Astrocyte (in vitro differentiated cells and primary cell): ENCODE data around the gene DUS1L. TPM values are rescaled to one million over a fixed set of nuclear protein-coding genes. Genes with fewer than 3 reads are reported as not detected.

Source experiments
- DNase-seq: peaks from one replicate; pipeline ENCODE4 v3.0.0-alpha.2; 2010; ENCODE audit warnings: low read depth
- FAIRE-seq: peaks from 2 replicates; lab custom pipeline; 2011; peaks lifted over from hg19 to GRCh38; lab: Jason Lieb, UNC
- H2AFZ ChIP-seq: 2 replicates; pipeline ENCODE4 v1.6.0; 2012; ENCODE audit warnings: low read depth, low read length, inconsistent platforms
- H3K27ac ChIP-seq: 2 replicates; pipeline ENCODE4 v1.5.1; 2011; ENCODE audit warnings: low read depth, low read length, inconsistent platforms
- H3K27me3 ChIP-seq: 2 replicates; pipeline ENCODE4 v1.6.0; 2011; ENCODE audit warnings: low read length, inconsistent platforms; ENCODE audit not compliant: insufficient read depth
- H3K36me3 ChIP-seq: 2 replicates; pipeline ENCODE4 v1.5.1; 2011; ENCODE audit warnings: low read length, inconsistent platforms; ENCODE audit not compliant: insufficient read depth
- H3K4me1 ChIP-seq: 2 replicates; pipeline ENCODE4 v1.5.1; 2011; ENCODE audit warnings: low read length, inconsistent platforms; ENCODE audit not compliant: insufficient read depth
- H3K4me2 ChIP-seq: 2 replicates; pipeline ENCODE4 v1.6.0; 2012; ENCODE audit warnings: low read length, inconsistent platforms
- H3K4me3 ChIP-seq: 2 replicates; pipeline ENCODE4 v1.5.1; 2011; ENCODE audit warnings: low read depth, mild to moderate bottlenecking, low read length, inconsistent platforms; ENCODE audit not compliant: insufficient read depth
- H3K79me2 ChIP-seq: 2 replicates; pipeline ENCODE4 v1.6.0; 2012; ENCODE audit warnings: mild to moderate bottlenecking, low read length, inconsistent platforms; ENCODE audit not compliant: insufficient read depth
- H3K9ac ChIP-seq: 2 replicates; pipeline ENCODE4 v1.6.0; 2012; ENCODE audit warnings: mild to moderate bottlenecking, low read length, inconsistent platforms
- H3K9me3 ChIP-seq: 2 replicates; pipeline ENCODE4 v1.5.1; 2012; ENCODE audit warnings: low read depth, mild to moderate bottlenecking, low read length, inconsistent platforms; ENCODE audit not compliant: insufficient read depth
- H4K20me1 ChIP-seq: 2 replicates; pipeline ENCODE4 v1.6.0; 2012; ENCODE audit warnings: low read length, inconsistent platforms; ENCODE audit not compliant: insufficient read depth
- H3K27ac Mint-ChIP-seq: one replicate; pipeline ENCODE4 v1.8.0; 2021; ENCODE audit warnings: mild to moderate bottlenecking, mixed read lengths; ENCODE audit not compliant: unreplicated experiment
- H3K27me3 Mint-ChIP-seq: one replicate; pipeline ENCODE4 v1.8.0; 2021; ENCODE audit warnings: low read depth, mixed read lengths; ENCODE audit not compliant: unreplicated experiment
- H3K36me3 Mint-ChIP-seq: one replicate; pipeline ENCODE4 v1.8.0; 2021; ENCODE audit warnings: low read depth, mixed read lengths; ENCODE audit not compliant: unreplicated experiment
- H3K4me1 Mint-ChIP-seq: one replicate; pipeline ENCODE4 v1.8.0; 2021; ENCODE audit warnings: low read depth, mixed read lengths; ENCODE audit not compliant: unreplicated experiment
- H3K4me3 Mint-ChIP-seq: one replicate; pipeline ENCODE4 v1.8.0; 2021; ENCODE audit warnings: mild to moderate bottlenecking, moderate library complexity, mixed read lengths; ENCODE audit not compliant: unreplicated experiment
- H3K9me3 Mint-ChIP-seq: one replicate; pipeline ENCODE4 v1.8.0; 2021; ENCODE audit warnings: mild to moderate bottlenecking, mixed read lengths; ENCODE audit not compliant: unreplicated experiment
- CTCF ChIP-seq: IDR thresholded peaks from 2 replicates; pipeline ENCODE4 v1.5.1; 2011; ENCODE audit warnings: low read depth, mild to moderate bottlenecking, inconsistent platforms, low read length, moderate library complexity; ENCODE audit not compliant: insufficient read depth
- EZH2 ChIP-seq: IDR thresholded peaks from 2 replicates; pipeline ENCODE4 v1.6.1; 2012; ENCODE audit warnings: mild to moderate bottlenecking, low read length, inconsistent platforms; ENCODE audit not compliant: insufficient read depth
- total RNA-seq: library from RNA; stranded (reverse); gene quantifications from 2 replicates; pipeline ENCODE4 v1.2.1, GENCODE V29; 2021

The DUS1L gene
- total RNA-seq, 1 donor from 2014 or later: 55.1 TPM

GRCh38 chr17:82090549-82091263, 25.1 kb upstream of the DUS1L start:
- peaks cover 39% of the 10 kb centered on the region for H3K79me2 ChIP-seq
- H3K27me3 ChIP-seq: no peaks in the 10 kb centered on the region
- H3K9me3 ChIP-seq: no peaks in the 10 kb centered on the region
- H2AFZ ChIP-seq: no peak overlapping the region
- no peak overlapping the region for H3K4me3 Mint-ChIP-seq
- H3K36me3 Mint-ChIP-seq: no peaks in the 10 kb centered on the region
- H3K27ac ChIP-seq: no peak overlapping the region
- H3K4me1 Mint-ChIP-seq: no peaks in the 10 kb centered on the region
- no peak overlapping the region for H3K27ac Mint-ChIP-seq
- peaks cover 16% of the 10 kb centered on the region for H3K36me3 ChIP-seq
- no peak overlapping the region for H3K4me2 ChIP-seq
- no peak overlapping the region for H3K4me3 ChIP-seq
- FAIRE-seq (no peak), DNase-seq (no peak)
- H3K4me1 ChIP-seq: peaks cover 3% of the 10 kb centered on the region
- H3K9ac ChIP-seq: no peak overlapping the region
- H4K20me1 ChIP-seq: peaks cover 82% of the 10 kb centered on the region
- TF ChIP-seq CTCF (no peak), EZH2 (no peak)
- H3K9me3 Mint-ChIP-seq: no peaks in the 10 kb centered on the region
- H3K27me3 Mint-ChIP-seq: no peaks in the 10 kb centered on the region

GRCh38 chr17:82089723-82090548, 24.3 kb upstream of the DUS1L start:
- TF ChIP-seq CTCF: no peak
- TF ChIP-seq EZH2: no peak
- no peak overlapping the region for H3K27ac Mint-ChIP-seq
- Histone ChIP-seq H2AFZ (no peak overlapping the region), H3K79me2 (peaks cover 31% of the 10 kb centered on the region), H3K9me3 (no peaks in the 10 kb centered on the region), H3K4me1 (no peaks in the 10 kb centered on the region), H3K4me3 (no peak overlapping the region), H3K27me3 (no peaks in the 10 kb centered on the region), H3K27ac (no peak overlapping the region), H4K20me1 (peaks cover 78% of the 10 kb centered on the region), H3K9ac (no peak overlapping the region), H3K4me2 (no peak overlapping the region), H3K36me3 (peaks cover 16% of the 10 kb centered on the region)
- FAIRE-seq (no peak), DNase-seq (no peak)
- no peaks in the 10 kb centered on the region for H3K4me1 Mint-ChIP-seq
- no peaks in the 10 kb centered on the region for H3K9me3 Mint-ChIP-seq
- H3K36me3 Mint-ChIP-seq: no peaks in the 10 kb centered on the region
- H3K27me3 Mint-ChIP-seq: no peaks in the 10 kb centered on the region
- H3K4me3 Mint-ChIP-seq: no peak overlapping the region
